D721Med (cell line): ENCODE data around the gene ZBED1.
"Not testable (repeated sequence)": the region's sequence is repeated elsewhere in the genome, so short reads cannot be mapped to it uniquely, and the experiment has no call there.

ENCODE experiments used
- DNase-seq: peaks from one replicate; pipeline ENCODE4 v3.0.0; 2011; ENCODE audit warnings: low spot score; ENCODE audit not compliant: insufficient read length
- FAIRE-seq: peaks from 2 replicates; lab custom pipeline; 2011; peaks lifted over from hg19 to GRCh38; lab: Jason Lieb, UNC
- CTCF ChIP-seq: IDR thresholded peaks from 2 replicates; pipeline ENCODE4 v1.5.1; 2012; ENCODE audit warnings: mild to moderate bottlenecking, control low read depth; ENCODE audit not compliant: insufficient read depth; ENCODE audit errors: missing control alignments

Gene ZBED1

DNA sequence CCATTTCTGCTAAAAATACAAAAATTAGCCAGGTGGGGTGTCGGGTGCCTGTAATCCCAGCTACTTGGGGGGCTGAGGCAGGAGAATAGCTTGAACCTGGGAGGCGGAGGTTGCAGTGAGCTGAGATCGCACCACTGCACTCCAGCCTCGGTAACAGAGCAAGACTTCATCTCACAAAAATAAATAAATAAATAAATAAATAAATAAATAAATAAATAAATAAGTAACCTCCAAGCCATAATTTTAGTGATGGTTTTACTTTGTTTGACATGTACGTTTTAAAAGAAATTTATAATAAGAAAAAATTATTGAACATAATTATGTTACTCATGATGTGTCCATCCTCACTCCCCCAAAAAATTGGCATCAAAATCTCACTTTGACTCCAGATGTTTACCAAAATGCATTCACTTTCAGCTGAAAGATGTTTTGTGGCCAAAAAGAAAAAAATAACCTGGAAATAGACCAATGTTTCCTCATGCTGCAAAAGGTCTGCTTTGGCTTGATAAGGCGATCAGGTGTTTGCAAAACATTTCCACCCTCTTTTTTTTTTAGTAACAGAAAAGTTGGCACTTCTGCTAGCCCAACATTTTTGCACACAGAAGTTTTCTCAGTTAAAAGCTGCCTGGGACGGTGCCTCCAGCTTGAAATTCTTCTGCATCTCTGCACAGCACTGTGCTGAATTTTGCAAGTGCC, 42.2 kb upstream of the ZBED1 start:
- no peak for TF ChIP-seq CTCF
- no peak for FAIRE-seq

DNA sequence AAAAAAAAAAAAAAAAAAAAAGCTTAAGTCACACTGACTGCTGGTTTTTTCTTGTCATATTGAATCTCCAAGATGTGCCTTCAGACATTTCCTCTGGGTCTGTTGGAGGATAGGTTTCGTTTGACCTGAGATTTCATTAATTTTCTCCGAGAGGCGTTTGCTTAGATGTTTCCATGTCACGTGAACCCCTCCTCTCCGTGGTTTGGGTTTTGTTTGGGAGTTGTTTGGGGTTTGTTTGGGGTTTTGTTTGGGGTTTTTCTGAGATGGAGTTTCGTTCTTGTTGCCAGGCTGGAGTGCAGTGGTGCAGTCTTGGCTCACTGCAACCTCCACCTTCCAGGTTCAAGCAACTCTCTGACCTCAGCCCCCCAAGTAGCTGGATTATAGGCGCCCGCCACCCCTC, 40.8 kb upstream of the ZBED1 start:
- DNase-seq (no peak), FAIRE-seq (no peak)
- TF ChIP-seq CTCF, result no peak

More for the DNA sequence above, 42.2 kb upstream of the ZBED1 start:
- no peak for DNase-seq

DNA sequence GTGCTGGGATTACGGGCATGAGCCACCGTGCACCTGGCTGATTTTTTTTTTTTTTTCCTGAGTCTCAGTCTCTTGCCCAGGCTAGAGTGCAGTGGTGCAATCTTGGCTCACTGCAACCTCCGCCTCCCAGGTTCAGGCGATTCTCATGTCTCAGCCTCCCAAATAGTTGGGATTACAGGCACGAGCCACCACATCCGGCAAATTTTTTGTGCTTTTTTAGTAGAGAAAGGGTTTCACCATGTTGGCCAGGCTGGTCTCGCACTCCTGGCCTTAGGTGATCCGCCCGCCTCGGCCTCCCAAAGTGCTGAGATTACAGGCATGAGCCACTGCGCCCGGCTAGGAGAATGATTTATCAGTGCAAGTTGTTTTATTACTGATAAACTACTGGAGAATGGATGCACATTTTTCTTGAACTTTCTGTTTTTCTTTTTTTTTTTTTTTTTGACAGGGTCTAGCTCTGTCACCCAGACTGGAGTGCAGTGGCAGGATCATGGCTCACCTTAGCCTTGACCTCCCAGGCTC, 39.7 kb upstream of the ZBED1 start:
- no peak for TF ChIP-seq CTCF
- FAIRE-seq (no peak), DNase-seq (no peak)

GRCh38 chrX:2539586-2539985, 38.8 kb upstream of the ZBED1 start:
- TF ChIP-seq CTCF, result no peak
- no peak for FAIRE-seq
- no peak for DNase-seq

DNA sequence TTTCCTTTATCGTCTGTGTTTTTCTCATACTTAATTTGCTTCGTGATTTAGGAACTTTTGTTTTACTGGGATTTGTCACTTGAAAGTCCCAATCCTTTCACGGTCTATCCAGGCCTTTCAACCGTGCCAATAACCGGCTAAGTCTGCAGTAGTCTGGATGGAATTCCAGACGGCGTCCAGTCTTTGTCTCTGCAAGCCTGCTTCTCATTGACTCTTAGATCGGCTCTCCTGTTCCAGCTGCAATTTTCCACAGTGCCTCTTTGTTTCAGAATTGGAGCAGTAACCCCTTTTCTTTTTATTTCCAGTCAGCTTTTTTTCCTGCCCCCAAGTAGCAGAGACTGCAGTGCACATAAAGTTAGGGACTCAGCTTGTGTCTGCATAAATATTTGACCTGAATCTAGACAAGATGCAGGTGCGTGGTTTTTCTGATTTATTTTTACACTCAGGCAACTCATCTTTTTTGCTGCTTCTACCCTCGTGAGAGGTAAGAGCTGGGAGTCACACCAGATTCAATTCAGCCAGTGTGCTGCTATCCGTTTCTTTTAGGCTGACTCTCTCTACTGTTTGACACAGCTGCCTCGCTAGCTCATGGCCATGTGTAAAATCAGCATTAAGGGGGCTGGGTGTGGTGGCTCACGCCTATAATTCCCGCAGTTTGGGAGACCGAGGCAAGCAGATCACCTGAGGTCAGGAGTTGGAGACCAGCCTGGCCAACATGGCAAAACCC, 37.4 kb upstream of the ZBED1 start:
- DNase-seq (no peak), FAIRE-seq (no peak)
- no peak for TF ChIP-seq CTCF

DNA sequence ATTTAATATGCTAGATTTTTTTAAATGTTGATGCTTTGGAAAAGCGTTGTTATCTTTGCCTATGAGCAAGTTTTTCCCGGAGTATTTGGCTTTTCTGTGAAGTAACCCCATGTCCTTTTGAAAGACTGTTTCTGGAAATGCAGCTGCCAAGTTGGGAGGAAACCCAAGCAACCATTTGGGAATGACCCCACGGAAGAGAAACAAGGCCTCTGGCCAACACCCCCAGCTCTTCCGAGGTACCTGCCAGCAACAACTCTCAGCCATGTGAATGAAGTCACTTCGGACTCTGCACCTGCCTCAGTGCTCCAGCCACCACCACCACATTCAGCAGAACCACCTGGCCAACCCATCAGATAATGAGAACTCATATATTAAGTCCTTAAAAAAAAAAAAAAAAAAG, 36.2 kb upstream of the ZBED1 start:
- no peak for TF ChIP-seq CTCF
- no peak for FAIRE-seq
- DNase-seq, result no peak

GRCh38 chrX:2536141-2536540, 35.4 kb upstream of the ZBED1 start:
- no peak for FAIRE-seq
- DNase-seq, result no peak
- TF ChIP-seq CTCF, result no peak

- FAIRE-seq, DNase-seq: not testable (repeated sequence)
These were observed 33.7 kb upstream of the ZBED1 start for GRCh38 chrX:2534261-2535021.
